Right lobe of liver (tissue), 6 donors: ENCODE results near the gene EIF4G3. TPM values are rescaled to one million over a fixed set of nuclear protein-coding genes. Genes with fewer than 3 reads are reported as not detected.

Experiments used
- ATAC-seq, 4 donors: fragments of 200-7000 bp; cut with Tn5 transposase; one replicate each; pipeline ENCODE4 v1.9.1; 2020; ENCODE audit warnings: mild to moderate bottlenecking in 4 of 4, moderate library complexity in 4 of 4
- DNase-seq, 3 donors: peaks; one replicate each; pipeline ENCODE4 v3.0.0-alpha.2; 2020
- H3K27ac ChIP-seq, 3 donors: fragments of 200-600 bp; one replicate each; pipeline ENCODE4 v1.8.0; 2022
- H3K27me3 ChIP-seq, 2 donors: fragments of 200-600 bp; one replicate each; pipeline ENCODE4 v1.8.0; 2022
- H3K36me3 ChIP-seq, 4 donors: fragments of 200-600 bp; sonication (generic) in 1 of 4; one replicate each; pipeline versions ENCODE4 v1.5.1 to v1.8.0; 2017 to 2022; ENCODE audit warnings: control low read depth in 1 of 4
- H3K4me1 ChIP-seq, 4 donors: fragments of 200-600 bp; sonication (generic) in 1 of 4; one replicate each; pipeline versions ENCODE4 v1.5.1 to v1.8.0; 2017 to 2022; ENCODE audit warnings: control low read depth in 1 of 4
- H3K4me3 ChIP-seq, 3 donors: fragments of 200-600 bp; one replicate each; pipeline ENCODE4 v1.8.0; 2022
- H3K9me3 ChIP-seq, 4 donors: fragments of 200-600 bp; sonication (generic) in 1 of 4; one replicate each; pipeline versions ENCODE4 v1.5.1 to v1.8.0; 2017 to 2022; ENCODE audit warnings: control low read depth in 1 of 4
- POLR2A ChIP-seq: fragments of 450-650 bp; IDR thresholded peaks from one replicate; pipeline ENCODE4 v1.6.1; 2017; ENCODE audit warnings: antibody characterized with exemption, mild to moderate bottlenecking
- WGBS: methylation state at CpG from one replicate; pipeline ENCODE4 v1.1.6; 2018; ENCODE audit warnings: low coverage, low lambda C conversion rate; ENCODE audit not compliant: insufficient coverage; ENCODE audit errors: missing lambda C conversion rate; 5-methylcytosine and 5-hydroxymethylcytosine counted together
- intact Hi-C, 2 donors: fragments of 100-400 bp; cut with DNase I; formaldehyde crosslinking; loops; one replicate each; pipeline versions ENCODE4 v1.11.2 to v1.14.1; 2022
- microRNA counts: library from miRNA; unstranded; fragments of <30 nt; microRNA quantifications from one replicate; lab custom pipeline; 2016
- microRNA-seq, 2 donors: library from miRNA; unstranded; fragments of <30 nt; microRNA quantifications; one replicate each; pipeline ENCODE4, GENCODE V29; 2019 to 2020
- small RNA-seq, 2 experiments: library from RNA; depleted of rRNA; stranded (forward); fragments of <200 nt; gene quantifications; one replicate each; pipeline ENCODE3, GENCODE V24; 2016
- total RNA-seq, 6 experiments: library from RNA; depleted of rRNA in 2 of 6; stranded (reverse); fragments of >200 nt in 2 of 6; fragmentation: NEBNext Ultra II Directional in 3 of 6; extraction: Animal tissue kit (Norgen Biotek cat#: 25700) in 3 of 6; gene quantifications; one replicate each; pipeline versions ENCODE4 v1.1.0 to v1.2.4, GENCODE V29; 2016 to 2023
- TF ChIP-seq, protein P1 (sequence below), 4 donors: fragments of 200-600 bp in 3 of 4; fragments of 450-650 bp in 1 of 4; IDR thresholded peaks; one replicate each; pipeline versions ENCODE4 v1.5.1 to v1.8.0; 2016 to 2022; ENCODE audit warnings: antibody characterized with exemption in 4 of 4, mild to moderate bottlenecking in 2 of 4
- donor health status: DM: no; HTN: yes; CAD: no.
- donor health status: DM: no; HTN: no; CAD: no.
- donor health status: DM: no; HTN: no; CAD: no.
- donor health status: DM: no; HTN: yes; CAD: no.
- donor health status: DM: no; HTN: yes; CAD: no.

EIF4G3 gene
- total RNA-seq, 6 experiments from 2014 or later = 14.4 to 29.9 (median 23.5) TPM

- no peak overlapping the region for H3K4me3 ChIP-seq
- WGBS = 97% methylated on average over 6 of the region's 6 CpGs
Observed at GRCh38 chr1:20770314-20771087, 406.2 kb downstream of the EIF4G3 start.

GRCh38 chr1:20767271-20767670 is 409.4 kb downstream of the EIF4G3 start:
- intact Hi-C loops = no loop called here
- Histone ChIP-seq H3K4me1 (no peaks in the 10 kb centered on the region), H3K27ac (no peak overlapping the region), H3K27me3 (no peaks in the 10 kb centered on the region), H3K4me3 (no peak overlapping the region), H3K9me3 (no peaks in the 10 kb centered on the region), H3K36me3 (peaks cover 10 to 100% (median 54%) of the 10 kb centered on the region in 4 donors)
- TF ChIP-seq, protein P1, sequence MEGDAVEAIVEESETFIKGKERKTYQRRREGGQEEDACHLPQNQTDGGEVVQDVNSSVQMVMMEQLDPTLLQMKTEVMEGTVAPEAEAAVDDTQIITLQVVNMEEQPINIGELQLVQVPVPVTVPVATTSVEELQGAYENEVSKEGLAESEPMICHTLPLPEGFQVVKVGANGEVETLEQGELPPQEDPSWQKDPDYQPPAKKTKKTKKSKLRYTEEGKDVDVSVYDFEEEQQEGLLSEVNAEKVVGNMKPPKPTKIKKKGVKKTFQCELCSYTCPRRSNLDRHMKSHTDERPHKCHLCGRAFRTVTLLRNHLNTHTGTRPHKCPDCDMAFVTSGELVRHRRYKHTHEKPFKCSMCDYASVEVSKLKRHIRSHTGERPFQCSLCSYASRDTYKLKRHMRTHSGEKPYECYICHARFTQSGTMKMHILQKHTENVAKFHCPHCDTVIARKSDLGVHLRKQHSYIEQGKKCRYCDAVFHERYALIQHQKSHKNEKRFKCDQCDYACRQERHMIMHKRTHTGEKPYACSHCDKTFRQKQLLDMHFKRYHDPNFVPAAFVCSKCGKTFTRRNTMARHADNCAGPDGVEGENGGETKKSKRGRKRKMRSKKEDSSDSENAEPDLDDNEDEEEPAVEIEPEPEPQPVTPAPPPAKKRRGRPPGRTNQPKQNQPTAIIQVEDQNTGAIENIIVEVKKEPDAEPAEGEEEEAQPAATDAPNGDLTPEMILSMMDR (IDR thresholded peaks at IDR 0.05) = no peak
- no peak for TF ChIP-seq POLR2A
- ATAC-seq = no peak
- no peak for DNase-seq

More at GRCh38 chr1:20770314-20771087, 406.2 kb downstream of the EIF4G3 start:
- Histone ChIP-seq H3K36me3 (peaks cover 5 to 100% (median 50%) of the 10 kb centered on the region in 4 donors), H3K9me3 (no peaks in the 10 kb centered on the region), H3K4me1 (no peaks in the 10 kb centered on the region), H3K27me3 (no peaks in the 10 kb centered on the region), H3K27ac (no peak overlapping the region)
- no peak for DNase-seq
- no peak for ATAC-seq
- TF ChIP-seq POLR2A = no peak
- TF ChIP-seq, protein P1 (IDR thresholded peaks at IDR 0.05) = no peak
- intact Hi-C loops = no loop called here

- WGBS = 97% methylated on average over 3 of the region's 3 CpGs
- Histone ChIP-seq H3K4me1 (no peaks in the 10 kb centered on the region), H3K36me3 (peaks cover 10 to 99% (median 57%) of the 10 kb centered on the region in 4 donors), H3K9me3 (no peaks in the 10 kb centered on the region), H3K27ac (no peak overlapping the region), H3K4me3 (no peak overlapping the region), H3K27me3 (no peaks in the 10 kb centered on the region)
- ATAC-seq = no peak
- intact Hi-C loops = no loop called here
- TF ChIP-seq, protein P1 (IDR thresholded peaks at IDR 0.05) = no peak
- TF ChIP-seq POLR2A = no peak
- DNase-seq = no peak
Observed at GRCh38 chr1:20763417-20763816, 413.3 kb downstream of the EIF4G3 start.

GRCh38 chr1:20760322-20760721 is 416.4 kb downstream of the EIF4G3 start:
- WGBS = 90% methylated on average over 6 of the region's 6 CpGs
- intact Hi-C loops = no loop called here

More at GRCh38 chr1:20760322-20760721, 416.4 kb downstream of the EIF4G3 start:
- no peak overlapping the region for H3K27ac ChIP-seq
- H3K9me3 ChIP-seq = no peaks in the 10 kb centered on the region
- no peak for ATAC-seq
- no peak for DNase-seq
- no peak overlapping the region for H3K4me3 ChIP-seq
- TF ChIP-seq, protein P1 (IDR thresholded peaks at IDR 0.05) = no peak
- TF ChIP-seq POLR2A = no peak
- no peaks in the 10 kb centered on the region for H3K4me1 ChIP-seq
- H3K27me3 ChIP-seq = no peaks in the 10 kb centered on the region
- H3K36me3 ChIP-seq = peaks cover 3 to 99% (median 56%) of the 10 kb centered on the region in 4 donors

MicroRNAs encoded within 50 kb of the gene (microRNA counts, 767-probe panel; counts per million panel counts)
- microRNA hsa-miR-1256 (lab: Ali Mortazavi, UCI) = 237 counts per million

Small RNA genes within 50 kb of the gene (microRNA-seq; reads per million reads assigned to microRNA genes)
- gene MIR1256 = 0 to 0.29 reads per million in 2 donors

Small RNA genes within 50 kb of the gene (small RNA-seq; reads per million reads assigned to genes)
- gene AL627311.1 = 0 reads per million in 2 experiments
- 0 reads per million in 2 experiments for gene MIR1256
- 0 reads per million in 2 experiments for gene RNU7-200P

Other genes with a start within 250 kb of the EIF4G3 start
- gene ECE1, start 113.6 kb upstream of the EIF4G3 start, total RNA-seq = 10 to 100 TPM; 39.7 to 61.3 (median 43.8) TPM